ENCODE results near the gene KCNT2.
"Not testable (repeated sequence)": the region's sequence is repeated elsewhere in the genome, so short reads cannot be mapped to it uniquely, and the experiment has no call there.

KCNT2 gene

DNA sequence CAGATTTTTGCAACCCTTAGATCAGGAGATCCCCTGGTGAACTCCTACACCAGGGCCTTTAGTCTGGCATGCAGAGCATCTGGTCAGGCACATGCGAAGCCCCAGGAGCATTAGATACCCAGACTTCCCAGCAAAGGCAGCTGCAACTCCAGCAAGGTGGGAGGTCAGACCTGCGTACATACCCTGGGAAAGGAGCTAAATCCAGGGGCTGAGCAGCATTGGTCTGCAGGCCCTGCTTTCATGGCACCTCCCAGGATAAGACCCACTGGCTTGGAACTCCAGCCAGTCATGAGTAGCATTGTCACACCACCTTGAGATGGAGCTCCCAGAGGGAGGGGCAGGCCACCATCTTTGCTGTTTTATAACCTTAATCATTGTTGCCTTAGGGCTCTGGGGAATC lies 92.3 kb downstream of the KCNT2 start:
- no peak for DNase-seq
- Histone ChIP-seq H3K27me3 (replicated peaks; ENCODE audit: insufficient read depth, low read length) (no peaks in the 10 kb centered on the region), H3K79me2 (ENCODE audit: low read length) (no peaks in the 10 kb centered on the region), H3K36me3 (replicated peaks; ENCODE audit: insufficient read depth, low read length) (no peaks in the 10 kb centered on the region), H3K4me2 (ENCODE audit: low read depth, low read length) (no peak overlapping the region), H2AFZ (ENCODE audit: low read length) (no peak overlapping the region), H3K9me2 (replicated peaks; ENCODE audit: insufficient read depth, low read length) (no peaks in the 10 kb centered on the region), H3K27ac (ENCODE audit: low read length) (no peak overlapping the region), H4K20me1 (ENCODE audit: insufficient read depth, low read length) (no peaks in the 10 kb centered on the region), H3K9me3 (replicated peaks; ENCODE audit: insufficient read depth, low read length) (no peaks in the 10 kb centered on the region), H3K4me3 (ENCODE audit: low read length) (no peak overlapping the region), H3K9ac (ENCODE audit: low read length) (no peak overlapping the region), H3K4me1 (ENCODE audit: low read length) (no peaks in the 10 kb centered on the region), H3F3A (ENCODE audit: insufficient read depth, low read length) (no peaks in the 10 kb centered on the region)
- TF ChIP-seq EZH2 (optimal IDR thresholded peaks at IDR 0.05; ENCODE audit: low read depth, low read length) (no peak), EZH2phosphoT487 (IDR thresholded peaks at IDR 0.05; ENCODE audit: low read length) (no peak), CTCF (IDR thresholded peaks at IDR 0.05; ENCODE audit: low read length) (no peak)

DNA sequence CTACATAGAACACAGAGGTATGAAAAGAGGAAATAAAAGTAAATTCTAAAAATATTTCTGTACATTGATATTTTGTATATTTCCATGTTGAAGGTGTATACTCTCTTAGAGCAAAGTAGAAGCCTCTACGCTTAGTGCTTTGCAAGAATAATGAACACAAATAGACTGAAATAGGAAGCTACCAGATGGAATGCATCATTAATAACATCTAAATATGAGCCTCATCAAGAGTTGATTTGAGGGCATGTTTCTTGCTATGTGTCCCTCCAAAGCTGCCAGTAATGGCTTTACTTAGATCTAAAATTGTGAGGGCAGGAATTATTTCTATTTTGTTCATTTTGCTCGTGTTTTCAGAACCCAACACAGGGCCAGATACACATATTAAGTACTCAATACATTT lies 94.4 kb downstream of the KCNT2 start:
- Histone ChIP-seq H3K4me2 (ENCODE audit: low read depth, low read length) (no peak overlapping the region), H3F3A (ENCODE audit: insufficient read depth, low read length) (no peaks in the 10 kb centered on the region), H3K79me2 (ENCODE audit: low read length) (no peaks in the 10 kb centered on the region), H3K4me3 (ENCODE audit: low read length) (no peak overlapping the region), H3K36me3 (replicated peaks; ENCODE audit: insufficient read depth, low read length) (no peaks in the 10 kb centered on the region), H3K9ac (ENCODE audit: low read length) (no peak overlapping the region), H3K9me2 (replicated peaks; ENCODE audit: insufficient read depth, low read length) (no peaks in the 10 kb centered on the region), H3K9me3 (replicated peaks; ENCODE audit: insufficient read depth, low read length) (no peaks in the 10 kb centered on the region), H3K4me1 (ENCODE audit: low read length) (no peaks in the 10 kb centered on the region), H3K27ac (ENCODE audit: low read length) (no peak overlapping the region), H2AFZ (ENCODE audit: low read length) (no peak overlapping the region), H3K27me3 (replicated peaks; ENCODE audit: insufficient read depth, low read length) (no peaks in the 10 kb centered on the region), H4K20me1 (ENCODE audit: insufficient read depth, low read length) (no peaks in the 10 kb centered on the region)
- no peak for DNase-seq
- no peak for TF ChIP-seq EZH2 (optimal IDR thresholded peaks at IDR 0.05; ENCODE audit: low read depth, low read length)
- TF ChIP-seq CTCF (IDR thresholded peaks at IDR 0.05; ENCODE audit: low read length): no peak

DNA sequence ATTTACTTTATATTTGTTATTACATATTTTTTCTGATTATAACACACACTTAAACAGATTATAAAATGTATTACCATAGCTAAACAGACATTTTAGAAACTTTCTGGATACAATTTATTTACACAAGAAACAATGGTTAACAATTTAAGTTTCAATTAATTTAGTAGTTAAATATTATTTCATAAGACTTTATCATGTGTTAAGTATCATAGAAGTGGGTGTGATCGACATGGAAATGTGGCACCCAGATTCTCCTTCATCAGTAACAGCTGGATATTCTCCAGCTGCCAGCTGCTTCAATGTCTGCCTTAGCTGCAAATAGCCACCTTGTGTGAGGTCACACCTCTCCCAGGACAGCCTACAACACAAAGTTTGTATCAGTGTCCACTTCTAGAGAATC lies 97.8 kb downstream of the KCNT2 start:
- H4K20me1 ChIP-seq (ENCODE audit: insufficient read depth, low read length): no peaks in the 10 kb centered on the region
- H3K9me2 ChIP-seq (replicated peaks; ENCODE audit: insufficient read depth, low read length): no peaks in the 10 kb centered on the region
- no peak overlapping the region for H3K4me3 ChIP-seq (ENCODE audit: low read length)
- no peaks in the 10 kb centered on the region for H3K79me2 ChIP-seq (ENCODE audit: low read length)
- H3K36me3 ChIP-seq (replicated peaks; ENCODE audit: insufficient read depth, low read length): no peaks in the 10 kb centered on the region
- DNase-seq: no peak
- no peak overlapping the region for H3K27ac ChIP-seq (ENCODE audit: low read length)
- H3K27me3 ChIP-seq (replicated peaks; ENCODE audit: insufficient read depth, low read length): no peaks in the 10 kb centered on the region
- H3K9ac ChIP-seq (ENCODE audit: low read length): no peak overlapping the region
- H2AFZ ChIP-seq (ENCODE audit: low read length): no peak overlapping the region
- no peaks in the 10 kb centered on the region for H3K4me1 ChIP-seq (ENCODE audit: low read length)
- H3K9me3 ChIP-seq (replicated peaks; ENCODE audit: insufficient read depth, low read length): no peaks in the 10 kb centered on the region
- no peak for TF ChIP-seq CTCF (IDR thresholded peaks at IDR 0.05; ENCODE audit: low read length)
- TF ChIP-seq EZH2phosphoT487 (IDR thresholded peaks at IDR 0.05; ENCODE audit: low read length): no peak
- no peak for TF ChIP-seq EZH2 (optimal IDR thresholded peaks at IDR 0.05; ENCODE audit: low read depth, low read length)
- H3F3A ChIP-seq (ENCODE audit: insufficient read depth, low read length): no peaks in the 10 kb centered on the region
- no peak overlapping the region for H3K4me2 ChIP-seq (ENCODE audit: low read depth, low read length)

GRCh38 chr1:196504224-196504623 lies 104.0 kb downstream of the KCNT2 start:
- H3K9ac ChIP-seq (ENCODE audit: low read length); H3K4me2 ChIP-seq (ENCODE audit: low read depth, low read length); H3K9me2 ChIP-seq (replicated peaks; ENCODE audit: insufficient read depth, low read length); H3K79me2 ChIP-seq (ENCODE audit: low read length); H3K27ac ChIP-seq (ENCODE audit: low read length); H2AFZ ChIP-seq (ENCODE audit: low read length); DNase-seq; H3K4me3 ChIP-seq (ENCODE audit: low read length); H3K27me3 ChIP-seq (replicated peaks; ENCODE audit: insufficient read depth, low read length); H3K36me3 ChIP-seq (replicated peaks; ENCODE audit: insufficient read depth, low read length); H4K20me1 ChIP-seq (ENCODE audit: insufficient read depth, low read length); H3F3A ChIP-seq (ENCODE audit: insufficient read depth, low read length); H3K4me1 ChIP-seq (ENCODE audit: low read length); H3K9me3 ChIP-seq (replicated peaks; ENCODE audit: insufficient read depth, low read length): not testable (repeated sequence)
